NCI-H1048 (cell line): ENCODE results near the gene CYP39A1.

ENCODE experiments used
- DNase-seq: peaks from one replicate; lab custom pipeline; 2025; lab: John Stamatoyannopoulos, UW

The CYP39A1 gene

DNA sequence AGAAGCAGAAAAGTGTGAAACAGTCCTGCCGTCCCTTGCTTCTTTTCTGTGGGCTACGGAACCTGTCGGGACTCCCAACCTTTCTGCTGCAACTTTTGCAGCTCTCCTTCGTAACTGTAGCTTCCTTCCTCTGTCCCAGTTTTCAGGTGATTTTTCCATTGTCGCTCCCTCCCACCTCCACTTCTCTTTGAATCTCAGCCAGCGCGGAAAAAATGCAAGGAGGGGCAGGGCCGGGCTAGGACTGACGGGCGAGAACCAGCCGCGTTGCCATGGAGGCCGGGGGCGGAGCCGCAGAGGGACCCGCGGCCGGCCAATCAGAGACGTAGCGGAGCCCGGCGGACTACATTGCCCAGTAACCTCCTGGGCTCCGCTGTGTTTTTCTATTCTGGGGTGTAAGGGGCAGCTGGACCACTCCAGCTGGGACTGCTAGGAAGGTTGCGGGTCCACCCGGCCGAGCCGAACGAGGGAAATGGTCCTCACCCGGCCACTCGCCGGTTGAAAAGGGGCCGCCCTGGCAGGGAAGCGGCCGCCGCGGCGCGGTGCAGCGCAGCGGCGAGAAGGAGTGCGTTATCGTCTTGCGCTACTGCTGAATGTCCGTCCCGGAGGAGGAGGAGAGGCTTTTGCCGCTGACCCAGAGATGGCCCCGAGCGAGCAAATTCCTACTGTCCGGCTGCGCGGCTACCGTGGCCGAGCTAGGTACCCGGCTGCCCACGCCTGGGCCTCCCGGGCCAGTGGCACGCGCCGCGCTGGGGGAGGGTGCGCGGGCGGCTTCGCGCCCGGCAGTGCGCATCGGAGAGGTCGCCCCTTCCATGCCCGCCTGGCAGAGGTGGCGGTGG is at the start of gene CYP39A1, which contains the start of gene SLC25A27:
TSS of gene CYP39A1 (minus strand) at position 216 of the 836 bp plus-strand sequence. CDS start 236 bp downstream, outside the sequence.
TSS of gene SLC25A27 (plus strand) at position 373 of the 836 bp plus-strand sequence. CDS start at position 591, 218 bp downstream.
- peak; percentile 94 for DNase-seq

DNA sequence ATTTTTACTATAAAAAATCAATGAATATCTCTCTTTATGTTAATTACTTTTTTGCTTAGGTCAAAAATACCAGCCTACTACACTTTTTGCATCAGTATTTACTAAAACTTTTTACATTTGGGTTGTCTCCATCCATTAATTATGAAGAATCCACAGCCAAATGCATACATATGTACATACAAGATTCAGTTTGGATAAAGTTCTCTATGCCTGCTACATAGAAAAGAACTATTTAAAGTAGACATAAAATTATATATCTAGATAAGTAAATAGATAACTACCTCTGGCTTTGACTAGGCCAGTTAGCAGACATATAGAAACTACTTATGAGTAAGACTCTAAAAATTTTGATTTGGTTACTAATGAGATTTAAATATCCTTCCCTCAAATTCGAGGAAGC is 47.4 kb upstream of the CYP39A1 start:
- no peak for DNase-seq

DNA sequence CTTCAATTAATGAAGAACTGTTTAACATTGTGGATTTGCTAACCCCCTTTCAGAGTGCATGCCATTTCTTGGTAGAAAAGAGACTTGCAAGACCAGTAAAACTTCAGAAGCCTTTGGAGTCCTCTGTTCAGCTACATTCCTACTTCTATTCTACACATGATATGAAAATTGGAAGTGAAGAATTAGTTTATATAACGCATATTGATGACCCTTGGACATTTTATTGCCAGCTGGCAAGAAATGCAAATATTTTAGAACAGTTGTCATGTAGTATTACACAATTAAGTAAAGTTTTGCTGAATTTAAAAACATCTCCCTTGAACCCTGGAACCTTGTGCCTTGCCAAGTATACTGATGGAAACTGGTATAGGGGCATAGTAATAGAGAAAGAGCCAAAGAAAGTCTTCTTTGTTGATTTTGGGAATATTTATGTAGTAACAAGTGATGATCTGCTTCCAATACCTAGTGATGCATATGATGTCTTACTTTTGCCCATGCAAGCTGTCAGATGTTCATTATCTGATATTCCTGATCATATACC is 38.4 kb upstream of the CYP39A1 start:
- DNase-seq: no peak

DNA sequence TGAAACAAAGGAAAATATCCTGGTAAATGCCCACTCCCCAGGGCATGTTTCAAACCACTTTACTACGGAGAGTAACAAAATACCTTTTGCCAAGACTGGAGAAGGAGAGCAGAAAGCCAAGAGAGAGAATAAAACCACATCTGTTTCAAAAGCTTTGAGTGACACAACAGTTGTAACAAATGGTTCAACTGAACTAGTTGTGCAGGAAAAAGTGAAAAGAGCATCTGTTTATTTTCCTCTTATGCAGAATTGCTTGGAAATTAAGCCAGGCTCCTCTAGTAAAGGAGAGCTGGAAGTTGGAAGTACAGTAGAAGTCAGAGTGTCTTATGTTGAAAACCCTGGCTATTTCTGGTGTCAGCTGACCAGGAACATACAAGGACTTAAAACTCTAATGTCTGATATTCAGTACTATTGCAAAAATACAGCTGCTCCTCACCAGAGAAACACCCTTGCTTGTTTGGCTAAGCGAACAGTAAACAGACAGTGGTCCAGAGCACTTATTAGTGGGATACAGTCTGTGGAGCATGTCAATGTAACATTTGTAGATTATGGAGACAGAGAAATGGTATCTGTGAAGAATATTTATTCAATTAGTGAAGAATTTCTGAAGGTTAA is 37.6 kb upstream of the CYP39A1 start:
- DNase-seq: no peak

- DNase-seq: no peak
These were observed 37.0 kb upstream of the CYP39A1 start for GRCh38 chr6:46689657-46690056.

DNA sequence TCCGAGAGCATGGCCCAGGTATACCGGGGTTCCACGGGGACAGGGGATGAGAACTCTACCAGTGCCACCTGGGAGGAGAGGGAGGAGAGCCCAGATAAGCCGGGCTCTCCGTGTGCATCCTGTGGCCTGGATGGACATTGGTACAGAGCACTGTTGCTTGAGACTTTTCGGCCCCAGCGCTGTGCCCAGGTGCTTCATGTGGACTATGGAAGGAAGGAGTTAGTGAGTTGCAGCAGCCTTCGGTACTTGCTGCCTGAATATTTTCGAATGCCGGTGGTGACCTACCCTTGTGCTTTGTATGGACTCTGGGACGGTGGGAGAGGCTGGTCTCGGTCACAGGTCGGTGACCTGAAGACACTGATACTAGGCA is 36.3 kb upstream of the CYP39A1 start:
- no peak for DNase-seq

DNA sequence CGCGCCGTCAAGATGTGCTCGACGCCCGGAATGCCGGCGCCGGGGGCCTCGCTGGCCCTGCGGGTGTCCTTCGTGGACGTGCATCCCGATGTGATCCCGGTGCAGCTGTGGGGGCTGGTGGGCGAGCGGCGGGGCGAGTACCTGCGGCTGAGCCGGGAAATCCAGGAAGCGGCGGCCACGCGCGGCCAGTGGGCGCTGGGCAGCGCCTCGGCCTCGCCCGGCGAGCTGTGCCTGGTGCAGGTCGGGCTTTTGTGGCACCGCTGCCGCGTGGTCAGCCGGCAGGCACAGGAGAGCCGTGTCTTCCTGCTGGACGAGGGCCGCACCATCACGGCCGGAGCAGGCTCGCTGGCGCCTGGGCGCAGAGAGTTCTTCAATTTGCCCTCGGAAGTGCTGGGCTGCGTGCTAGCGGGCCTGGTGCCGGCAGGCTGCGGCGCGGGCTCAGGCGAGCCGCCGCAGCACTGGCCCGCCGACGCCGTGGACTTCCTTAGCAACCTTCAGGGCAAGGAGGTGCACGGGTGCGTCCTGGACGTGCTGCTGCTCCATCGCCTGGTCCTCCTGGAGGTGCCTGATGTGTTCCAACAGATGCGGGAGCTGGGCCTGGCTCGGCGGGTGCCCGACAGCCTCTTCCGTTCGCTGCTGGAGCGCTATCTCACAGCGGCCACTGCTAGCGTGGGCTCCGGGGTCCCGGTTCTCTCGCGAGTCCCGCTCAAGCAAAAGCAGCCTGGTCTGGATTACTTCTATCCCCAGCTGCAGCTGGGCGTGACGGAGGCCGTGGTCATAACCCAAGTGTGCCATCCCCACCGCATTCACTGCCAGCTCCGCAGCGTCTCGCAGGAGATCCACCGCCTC is 35.7 kb upstream of the CYP39A1 start:
- DNase-seq: no peak

DNA sequence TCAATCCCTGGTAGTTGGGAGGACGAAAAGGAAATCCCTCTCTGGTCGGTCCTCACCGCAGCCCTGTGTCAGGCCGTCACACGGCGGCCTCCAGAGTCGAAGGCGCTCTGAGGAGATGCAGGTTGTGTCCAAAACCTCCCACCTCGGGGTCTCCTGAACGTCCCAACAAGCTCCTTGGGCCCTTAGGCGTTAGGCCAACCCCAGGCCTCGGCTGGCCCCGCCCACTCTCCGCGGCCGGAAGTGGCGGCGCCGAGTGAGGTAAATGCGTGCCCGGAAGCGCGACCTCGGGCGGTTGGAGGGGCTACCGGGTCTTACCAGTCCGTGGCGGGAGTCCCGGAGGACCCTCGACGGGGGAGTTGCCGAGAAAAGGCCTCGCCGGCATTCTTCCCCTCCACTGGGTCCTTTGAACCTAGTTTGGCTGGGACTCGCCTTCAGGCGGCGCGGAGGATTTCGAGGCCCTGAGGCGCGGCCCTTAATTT is 35.0 kb upstream of the CYP39A1 start, which contains the start of gene TDRD6:
TSS of gene TDRD6 (plus strand) at position 267 of the 479 bp plus-strand sequence. CDS start 244 bp downstream, outside the sequence.
- no peak for DNase-seq

DNA sequence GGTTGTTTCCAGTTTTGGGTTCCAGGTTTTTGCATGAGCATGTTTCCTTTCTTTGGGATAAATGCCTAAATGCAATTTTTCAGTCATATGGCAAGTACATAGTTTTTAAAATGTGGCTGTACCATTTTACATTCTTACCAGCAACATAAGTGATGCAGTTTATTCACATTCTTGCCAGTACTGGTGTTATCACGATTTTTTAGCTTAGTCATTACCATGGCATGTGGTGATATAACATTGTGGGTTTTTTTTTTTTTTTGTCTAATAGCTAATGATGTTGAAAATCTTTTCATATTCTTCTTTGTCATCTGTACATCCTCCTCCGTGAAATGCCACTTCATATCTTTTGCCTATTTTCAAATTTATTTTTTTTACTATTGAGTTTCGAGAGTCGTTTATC is 32.2 kb upstream of the CYP39A1 start:
- DNase-seq: no peak

- no peak for DNase-seq
These were observed 24.7 kb upstream of the CYP39A1 start for GRCh38 chr6:46677314-46677654.

GRCh38 chr6:46676604-46677313 is 24.1 kb upstream of the CYP39A1 start:
- DNase-seq: no peak

- DNase-seq: no peak
These were observed 21.8 kb upstream of the CYP39A1 start for GRCh38 chr6:46674410-46674809.

GRCh38 chr6:46667377-46667776 is 14.8 kb upstream of the CYP39A1 start:
- no peak for DNase-seq

DNA sequence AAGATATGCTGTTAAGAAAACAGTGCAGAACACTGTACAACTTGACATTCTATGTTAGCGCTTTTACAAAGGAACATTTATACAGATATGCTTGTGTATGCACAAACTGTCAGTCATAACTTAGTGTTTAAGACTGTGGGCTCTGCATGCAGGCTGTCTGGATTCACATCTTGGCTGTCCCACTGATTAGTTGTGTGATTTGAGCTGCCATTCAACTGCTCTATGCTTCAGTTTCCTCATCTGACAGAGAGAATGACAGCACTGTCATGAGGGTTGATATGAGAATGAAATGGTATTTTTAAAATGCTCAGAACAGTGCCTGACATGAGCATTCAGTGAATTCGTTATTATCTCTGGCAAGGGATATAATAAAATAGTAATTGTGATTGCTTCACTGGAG is 8.9 kb upstream of the CYP39A1 start:
- no peak for DNase-seq

DNA sequence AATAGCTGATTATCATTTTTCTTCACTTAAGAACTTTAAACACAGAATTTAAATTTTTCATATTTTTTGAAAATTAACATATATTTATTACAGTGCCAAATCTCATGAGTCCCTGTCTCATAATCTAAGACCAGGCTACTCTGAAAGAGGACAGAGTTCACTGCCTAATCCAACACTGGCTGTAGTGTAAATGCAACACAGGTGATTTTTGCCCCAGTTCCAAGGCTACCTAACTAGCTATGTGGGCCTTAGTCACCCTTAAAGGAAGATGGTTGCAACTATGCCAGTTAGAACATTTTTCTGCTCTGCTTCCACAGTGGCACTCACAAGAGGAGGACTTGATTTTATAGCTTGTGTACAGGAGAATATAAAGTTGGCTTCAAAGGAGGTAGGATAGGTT is 5.0 kb upstream of the CYP39A1 start:
- no peak for DNase-seq

DNA sequence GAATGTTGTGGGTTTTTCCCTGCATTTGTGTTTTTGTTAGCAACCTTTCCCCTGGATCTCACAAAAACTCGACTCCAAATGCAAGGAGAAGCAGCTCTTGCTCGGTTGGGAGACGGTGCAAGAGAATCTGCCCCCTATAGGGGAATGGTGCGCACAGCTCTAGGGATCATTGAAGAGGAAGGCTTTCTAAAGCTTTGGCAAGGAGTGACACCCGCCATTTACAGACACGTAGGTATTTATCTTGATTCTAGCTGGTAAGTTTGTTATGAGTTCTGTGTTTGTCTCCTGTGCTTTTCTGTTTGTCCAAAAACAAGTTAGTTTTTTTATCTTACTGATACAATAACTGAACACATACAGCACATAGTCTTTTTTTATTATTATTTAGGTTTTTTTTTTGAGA is 3.2 kb upstream of the CYP39A1 start:
- no peak for DNase-seq

- no peak for DNase-seq
These were observed 999 bp upstream of the CYP39A1 start for GRCh38 chr6:46653439-46654195.

- DNase-seq: no peak
These were observed 401 bp downstream of the CYP39A1 start for GRCh38 chr6:46652232-46652602.

GRCh38 chr6:46651816-46652215 is 802 bp downstream of the CYP39A1 start:
- DNase-seq: no peak

- no peak for DNase-seq
These were observed 1.6 kb downstream of the CYP39A1 start for GRCh38 chr6:46651006-46651405.
